ENCODE measurements around the gene VCAN.

VCAN gene

DNA sequence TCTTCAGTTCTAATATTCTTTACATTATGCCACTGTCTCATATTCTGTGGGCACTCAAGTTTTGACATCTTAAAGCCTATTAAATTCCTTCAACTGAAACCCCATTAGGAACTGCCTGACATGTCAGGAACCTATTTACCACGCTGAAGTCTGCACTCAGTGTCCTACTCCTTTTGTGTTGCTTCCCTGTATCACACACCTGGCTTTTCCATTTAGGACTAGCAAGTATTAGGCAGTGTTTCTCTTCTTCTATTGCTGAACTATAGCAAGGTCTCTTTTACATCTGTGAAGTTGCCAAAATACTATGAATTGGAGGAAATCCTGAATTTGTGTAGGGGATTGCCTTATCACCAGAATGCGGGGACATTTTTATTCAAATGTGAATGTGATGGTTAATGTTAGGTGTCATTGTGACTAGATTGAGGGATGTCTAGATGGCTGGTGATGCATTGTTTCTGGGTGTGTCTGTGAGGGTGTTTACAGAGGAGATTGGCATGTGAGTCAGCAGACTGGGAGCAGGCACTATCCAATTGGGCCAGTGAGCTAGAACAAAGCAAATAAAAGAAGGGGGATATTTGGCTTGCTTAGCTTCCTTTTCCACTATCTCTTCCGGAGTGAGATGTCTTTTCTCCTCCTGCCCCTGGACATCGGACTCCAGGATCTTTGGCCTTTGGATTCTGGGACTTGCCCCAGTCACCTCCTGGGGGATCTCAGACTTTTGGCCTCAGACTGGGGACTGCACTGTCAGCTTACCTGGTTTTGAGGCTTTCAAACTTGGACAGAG lies 21.2 kb upstream of the VCAN start:
- TF ChIP-seq, protein P1, sequence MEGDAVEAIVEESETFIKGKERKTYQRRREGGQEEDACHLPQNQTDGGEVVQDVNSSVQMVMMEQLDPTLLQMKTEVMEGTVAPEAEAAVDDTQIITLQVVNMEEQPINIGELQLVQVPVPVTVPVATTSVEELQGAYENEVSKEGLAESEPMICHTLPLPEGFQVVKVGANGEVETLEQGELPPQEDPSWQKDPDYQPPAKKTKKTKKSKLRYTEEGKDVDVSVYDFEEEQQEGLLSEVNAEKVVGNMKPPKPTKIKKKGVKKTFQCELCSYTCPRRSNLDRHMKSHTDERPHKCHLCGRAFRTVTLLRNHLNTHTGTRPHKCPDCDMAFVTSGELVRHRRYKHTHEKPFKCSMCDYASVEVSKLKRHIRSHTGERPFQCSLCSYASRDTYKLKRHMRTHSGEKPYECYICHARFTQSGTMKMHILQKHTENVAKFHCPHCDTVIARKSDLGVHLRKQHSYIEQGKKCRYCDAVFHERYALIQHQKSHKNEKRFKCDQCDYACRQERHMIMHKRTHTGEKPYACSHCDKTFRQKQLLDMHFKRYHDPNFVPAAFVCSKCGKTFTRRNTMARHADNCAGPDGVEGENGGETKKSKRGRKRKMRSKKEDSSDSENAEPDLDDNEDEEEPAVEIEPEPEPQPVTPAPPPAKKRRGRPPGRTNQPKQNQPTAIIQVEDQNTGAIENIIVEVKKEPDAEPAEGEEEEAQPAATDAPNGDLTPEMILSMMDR (IDR thresholded peaks at IDR 0.05; ENCODE audit: low read depth, low read length): no peak
- Histone ChIP-seq H3K9me3 (ENCODE audit: severe bottlenecking) (peaks cover 5% of the 10 kb centered on the region), H3K27ac (no peak overlapping the region), H3K27me3 (ENCODE audit: insufficient read depth, low read depth, severe bottlenecking) (no peaks in the 10 kb centered on the region), H3K36me3 (no peaks in the 10 kb centered on the region), H3K4me3 (ENCODE audit: low read depth, low read length) (no peak overlapping the region)
- no peak for DNase-seq

- Histone ChIP-seq H3K36me3 (no peaks in the 10 kb centered on the region), H3K4me3 (ENCODE audit: low read depth, low read length) (no peak overlapping the region), H3K27me3 (ENCODE audit: insufficient read depth, low read depth, severe bottlenecking) (no peaks in the 10 kb centered on the region), H3K9me3 (ENCODE audit: severe bottlenecking) (peaks cover 5% of the 10 kb centered on the region), H3K27ac (no peak overlapping the region)
- TF ChIP-seq, protein P1 (IDR thresholded peaks at IDR 0.05; ENCODE audit: low read depth, low read length): no peak
- no peak for DNase-seq
Measured at GRCh38 chr5:83450967-83451248, 20.6 kb upstream of the VCAN start.

DNA sequence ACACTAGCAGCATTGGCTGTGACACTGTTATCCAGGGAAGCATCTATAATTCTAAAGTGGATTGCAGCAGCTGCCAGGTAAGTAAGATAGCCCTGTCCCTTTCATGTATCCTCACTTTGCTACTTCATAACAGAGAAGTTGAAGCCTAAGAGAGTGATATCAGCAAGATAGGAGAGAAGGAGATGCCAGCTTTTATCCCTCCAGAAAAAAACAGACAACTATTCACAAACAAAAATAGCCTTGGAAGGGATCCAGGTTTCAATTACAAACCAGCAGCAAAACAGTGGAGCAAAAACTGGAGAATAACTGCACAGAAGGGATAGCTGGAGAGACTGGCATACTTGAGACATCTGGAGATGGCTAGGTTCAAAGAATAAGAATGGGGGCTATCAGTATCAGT lies 19.6 kb upstream of the VCAN start:
- TF ChIP-seq, protein P1 (IDR thresholded peaks at IDR 0.05; ENCODE audit: low read depth, low read length): no peak
- Histone ChIP-seq H3K27me3 (ENCODE audit: insufficient read depth, low read depth, severe bottlenecking) (no peaks in the 10 kb centered on the region), H3K27ac (no peak overlapping the region), H3K36me3 (no peaks in the 10 kb centered on the region), H3K9me3 (ENCODE audit: severe bottlenecking) (peaks cover 5% of the 10 kb centered on the region), H3K4me3 (ENCODE audit: low read depth, low read length) (no peak overlapping the region)
- no peak for DNase-seq

DNA sequence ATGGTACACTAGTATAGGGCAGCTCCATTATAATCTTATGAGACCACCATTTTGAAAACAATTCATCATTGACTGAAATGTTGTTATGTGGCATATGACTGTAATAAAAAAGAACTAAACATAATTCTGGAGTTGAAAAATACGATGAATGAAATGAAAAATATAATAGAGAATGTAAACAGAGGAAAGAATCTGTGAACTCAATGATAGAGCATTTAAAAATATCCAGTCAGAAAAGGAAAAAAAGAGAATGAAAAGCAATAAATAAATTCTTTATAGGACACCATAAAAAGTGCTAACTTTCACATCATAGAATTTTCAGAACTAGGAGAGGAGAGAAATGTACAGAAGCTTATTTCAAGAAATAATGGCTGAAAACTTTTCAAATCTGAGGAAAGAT lies 17.6 kb upstream of the VCAN start:
- no peaks in the 10 kb centered on the region for H3K27me3 ChIP-seq (ENCODE audit: insufficient read depth, low read depth, severe bottlenecking)
- H3K27ac ChIP-seq: no peak overlapping the region
- H3K36me3 ChIP-seq: no peaks in the 10 kb centered on the region
- H3K9me3 ChIP-seq (ENCODE audit: severe bottlenecking): peaks cover 5% of the 10 kb centered on the region
- no peak overlapping the region for H3K4me3 ChIP-seq (ENCODE audit: low read depth, low read length)
- DNase-seq: no peak
- TF ChIP-seq, protein P1 (IDR thresholded peaks at IDR 0.05; ENCODE audit: low read depth, low read length): no peak

GRCh38 chr5:83464261-83464660 lies 7.3 kb upstream of the VCAN start:
- DNase-seq: no peak
- Histone ChIP-seq H3K4me3 (ENCODE audit: low read depth, low read length) (no peak overlapping the region), H3K9me3 (ENCODE audit: severe bottlenecking) (no peaks in the 10 kb centered on the region), H3K27ac (no peak overlapping the region), H3K36me3 (no peaks in the 10 kb centered on the region), H3K27me3 (ENCODE audit: insufficient read depth, low read depth, severe bottlenecking) (no peaks in the 10 kb centered on the region)
- TF ChIP-seq, protein P1 (IDR thresholded peaks at IDR 0.05; ENCODE audit: low read depth, low read length): no peak
